H1 (cell line): ENCODE data around the gene PAPOLG. TPM values are rescaled to one million over a fixed set of nuclear protein-coding genes. Genes with fewer than 3 reads are reported as not detected.

Experiments used
- EP300 ChIP-seq, 2 experiments: IDR thresholded peaks; 1 replicate in 1 of 2; 2 replicates in 1 of 2; pipeline ENCODE4 v1.6.1; 2011 to 2012; ENCODE audit warnings: low read depth in 2 of 2, low read length in 2 of 2, mild to moderate bottlenecking in 2 of 2, borderline replicate concordance in 1 of 2, inconsistent platforms in 1 of 2, moderate library complexity in 1 of 2
- polyA plus RNA-seq, 7 experiments: library from polyadenylated mRNA; depleted of rRNA in 3 of 7; stranded (reverse) in 5 of 7; unstranded in 2 of 7; fragments of >200 nt in 5 of 7; fragments of 200-250 nt in 2 of 7; gene quantifications; 1 replicate in 5 of 7; 2 replicates in 1 of 7; 4 replicates in 1 of 7; pipeline versions ENCODE4 v1.2.1 to v1.2.3, GENCODE V29; 2011 to 2013; ENCODE audit warnings: missing spikeins in 2 of 7, mixed read lengths in 2 of 7
- total RNA-seq: library from RNA; stranded (reverse); fragmentation: NEBNext Ultra II Directional; extraction: Animal tissue kit (Norgen Biotek cat#: 25700); gene quantifications from 2 replicates; pipeline ENCODE4 v1.2.1, GENCODE V29; 2021

PAPOLG gene
- total and polyA plus RNA-seq, 2 of the 8 experiments (the other 6 are each of a cell fraction or from before 2014, with no cell fraction given), result 6.5 to 21.5 TPM

GRCh38 chr2:60764736-60765534 is 8.9 kb downstream of the PAPOLG start (continued):
- TF ChIP-seq EP300 (IDR thresholded peaks at IDR 0.05; ENCODE audit: borderline replicate concordance in 1 of 2, low read depth in 2 of 2, low read length in 2 of 2), result no peak
